ENCODE data around the gene FCAR. TPM values are rescaled to one million over a fixed set of nuclear protein-coding genes. Genes with fewer than 3 reads are reported as not detected.
"Not testable (repeated sequence)": the region's sequence is repeated elsewhere in the genome, so short reads cannot be mapped to it uniquely, and the experiment has no call there.

Gene FCAR
- total RNA-seq, 4 donors from 2014 or later, result 0.29 to 6.3 (median 1.4) TPM; not detected in 1

DNA sequence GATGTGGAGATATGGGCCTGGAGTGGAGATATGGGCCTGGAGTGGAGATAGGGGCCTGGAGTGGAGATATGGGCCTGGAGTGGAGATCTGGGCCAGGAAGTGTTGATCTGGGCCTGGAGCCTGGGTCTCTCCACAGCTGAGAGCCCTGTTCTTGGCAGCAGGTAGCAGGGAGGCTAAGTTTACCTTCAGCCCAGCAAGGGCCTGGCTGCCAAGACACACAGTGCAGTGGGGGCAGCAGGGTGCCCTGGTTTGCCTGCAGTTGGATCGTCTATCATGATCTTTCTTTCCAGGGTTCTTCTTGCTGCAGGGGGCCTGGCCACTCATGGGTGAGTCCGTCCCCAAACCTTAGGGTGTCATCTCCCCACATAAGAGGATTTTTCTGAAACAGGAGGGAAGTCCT is 23.1 kb upstream of the FCAR start:
- no peaks in the 10 kb centered on the region for H3K9me3 ChIP-seq
- H3K36me3 ChIP-seq, result no peaks in the 10 kb centered on the region
- intact Hi-C loops (cut with DNase I), result no loop called here
- peaks cover 0 to 21% (median 0%) of the 10 kb centered on the region in 4 donors for H3K27me3 ChIP-seq
- H3K4me3 ChIP-seq, result no peak overlapping the region
- no peaks in the 10 kb centered on the region for H3K4me1 ChIP-seq
- no peak for TF ChIP-seq POLR2A (IDR thresholded peaks at IDR 0.05; ENCODE audit: low read depth)
- TF ChIP-seq EP300 (IDR thresholded peaks at IDR 0.05), result no peak
- TF ChIP-seq, protein P1, sequence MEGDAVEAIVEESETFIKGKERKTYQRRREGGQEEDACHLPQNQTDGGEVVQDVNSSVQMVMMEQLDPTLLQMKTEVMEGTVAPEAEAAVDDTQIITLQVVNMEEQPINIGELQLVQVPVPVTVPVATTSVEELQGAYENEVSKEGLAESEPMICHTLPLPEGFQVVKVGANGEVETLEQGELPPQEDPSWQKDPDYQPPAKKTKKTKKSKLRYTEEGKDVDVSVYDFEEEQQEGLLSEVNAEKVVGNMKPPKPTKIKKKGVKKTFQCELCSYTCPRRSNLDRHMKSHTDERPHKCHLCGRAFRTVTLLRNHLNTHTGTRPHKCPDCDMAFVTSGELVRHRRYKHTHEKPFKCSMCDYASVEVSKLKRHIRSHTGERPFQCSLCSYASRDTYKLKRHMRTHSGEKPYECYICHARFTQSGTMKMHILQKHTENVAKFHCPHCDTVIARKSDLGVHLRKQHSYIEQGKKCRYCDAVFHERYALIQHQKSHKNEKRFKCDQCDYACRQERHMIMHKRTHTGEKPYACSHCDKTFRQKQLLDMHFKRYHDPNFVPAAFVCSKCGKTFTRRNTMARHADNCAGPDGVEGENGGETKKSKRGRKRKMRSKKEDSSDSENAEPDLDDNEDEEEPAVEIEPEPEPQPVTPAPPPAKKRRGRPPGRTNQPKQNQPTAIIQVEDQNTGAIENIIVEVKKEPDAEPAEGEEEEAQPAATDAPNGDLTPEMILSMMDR (IDR thresholded peaks at IDR 0.05), result no peak
- TF ChIP-seq POLR2AphosphoS5 (IDR thresholded peaks at IDR 0.05), result no peak
- 88% methylated on average over 1 of the region's 2 CpGs for WGBS
- no peak for DNase-seq (ENCODE audit: extremely low spot score)
- H3K27ac ChIP-seq (replicated peaks in 1 of 4), result no peak overlapping the region

DNA sequence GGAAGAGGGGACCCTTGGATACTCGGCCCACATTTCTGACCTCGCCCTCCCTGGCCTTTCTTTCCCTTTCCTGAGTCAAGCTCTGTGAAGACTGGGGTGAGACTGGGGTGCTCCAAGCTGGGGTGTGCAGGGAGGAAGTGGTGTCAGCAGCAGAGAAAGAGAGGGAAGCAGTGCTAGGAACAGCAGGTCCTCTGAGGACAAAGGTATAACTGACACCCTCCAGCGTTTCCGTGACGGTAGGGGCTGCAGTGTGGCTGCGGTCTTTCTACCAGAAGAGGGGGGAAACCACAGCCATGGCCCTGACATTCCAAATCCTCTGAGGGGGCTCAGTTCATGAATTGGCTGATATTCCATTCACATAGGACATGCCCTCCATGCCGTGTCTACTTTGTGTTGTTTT is 22.7 kb upstream of the FCAR start:
- Histone ChIP-seq H3K36me3 (no peaks in the 10 kb centered on the region), H3K27me3 (peaks cover 0 to 21% (median 0%) of the 10 kb centered on the region in 4 donors), H3K9me3 (no peaks in the 10 kb centered on the region), H3K27ac (replicated peaks in 1 of 4) (no peak overlapping the region), H3K4me1 (no peaks in the 10 kb centered on the region), H3K4me3 (no peak overlapping the region)
- intact Hi-C loops (cut with DNase I), result no loop called here
- no peak for TF ChIP-seq POLR2AphosphoS5 (IDR thresholded peaks at IDR 0.05)
- no peak for TF ChIP-seq EP300 (IDR thresholded peaks at IDR 0.05)
- TF ChIP-seq, protein P1 (IDR thresholded peaks at IDR 0.05), result no peak
- no peak for TF ChIP-seq POLR2A (IDR thresholded peaks at IDR 0.05; ENCODE audit: low read depth)
- WGBS, result 75% methylated on average over 7 of the region's 7 CpGs
- DNase-seq (ENCODE audit: extremely low spot score), result no peak

DNA sequence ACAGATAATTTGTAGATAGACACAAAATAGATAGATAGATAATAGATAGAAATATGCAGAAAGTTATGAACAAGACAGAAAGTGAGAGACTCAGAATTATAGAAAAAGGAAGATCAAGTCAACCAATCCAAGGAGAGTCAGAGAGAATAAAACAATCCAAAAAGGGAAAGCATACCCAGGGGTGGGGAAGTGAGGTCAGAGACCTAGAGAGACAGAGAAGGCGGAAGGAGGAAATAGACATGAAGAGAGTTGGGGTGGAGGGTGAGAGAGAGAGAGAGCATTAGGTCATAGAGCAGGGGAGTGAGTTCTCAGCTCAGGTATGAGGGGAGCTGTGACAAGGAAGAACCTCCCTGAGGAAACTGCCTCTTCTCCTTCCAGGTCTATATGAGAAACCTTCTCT is 18.8 kb upstream of the FCAR start:
- H3K4me1 ChIP-seq; H3K27ac ChIP-seq (replicated peaks in 1 of 4); DNase-seq (ENCODE audit: extremely low spot score); intact Hi-C loops (cut with DNase I); H3K9me3 ChIP-seq; H3K4me3 ChIP-seq; H3K36me3 ChIP-seq: not testable (repeated sequence)
- 52% methylated on average over 1 of the region's 1 CpG for WGBS
- peaks cover 0 to 21% (median 0%) of the 10 kb centered on the region in 4 donors for H3K27me3 ChIP-seq

DNA sequence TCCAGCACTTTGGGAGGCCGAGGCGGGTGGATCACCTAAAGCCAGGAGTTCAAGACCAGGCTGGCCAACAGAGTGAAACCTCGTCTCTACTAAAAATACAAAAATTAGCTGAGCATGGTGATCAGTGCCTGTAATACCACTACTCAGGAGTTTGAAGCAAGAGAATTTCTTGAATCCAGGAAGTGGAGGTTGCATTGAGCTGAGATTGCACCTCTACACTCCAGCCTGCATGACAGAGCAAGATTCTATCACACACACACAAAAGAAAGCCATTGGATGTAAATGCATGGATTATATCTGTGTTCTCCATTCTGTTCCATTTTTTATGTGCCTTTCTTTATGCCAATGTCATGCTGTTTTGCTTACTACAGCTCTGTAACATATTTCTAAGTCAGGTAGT is 15.6 kb upstream of the FCAR start:
- intact Hi-C loops (cut with DNase I); H3K27me3 ChIP-seq; H3K4me3 ChIP-seq; H3K27ac ChIP-seq (replicated peaks in 1 of 4); H3K9me3 ChIP-seq; H3K36me3 ChIP-seq; H3K4me1 ChIP-seq; DNase-seq (ENCODE audit: extremely low spot score): not testable (repeated sequence)
- 83% methylated on average over 3 of the region's 3 CpGs for WGBS

DNA sequence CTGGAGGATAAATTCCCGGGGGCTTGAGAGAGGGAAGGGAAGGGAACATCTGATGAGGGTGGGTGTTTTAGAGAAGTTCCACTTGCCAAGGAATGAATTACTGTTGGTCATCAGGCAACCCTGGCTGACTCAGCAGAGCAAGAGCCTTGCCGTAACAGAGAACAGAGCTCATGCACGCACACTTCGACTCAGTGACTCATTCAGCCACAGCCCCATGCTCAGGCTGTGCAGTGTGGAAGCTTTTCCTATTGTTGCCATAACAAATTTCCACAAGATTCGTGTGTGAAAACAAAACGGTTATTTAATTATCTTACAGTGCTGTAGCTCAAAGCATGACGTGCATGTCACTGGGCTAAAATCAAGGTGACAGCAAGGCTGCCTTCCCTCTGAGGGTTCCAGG is 14.6 kb upstream of the FCAR start:
- H3K4me3 ChIP-seq; DNase-seq (ENCODE audit: extremely low spot score); intact Hi-C loops (cut with DNase I); H3K9me3 ChIP-seq; H3K36me3 ChIP-seq; H3K4me1 ChIP-seq; H3K27me3 ChIP-seq; H3K27ac ChIP-seq (replicated peaks in 1 of 4): not testable (repeated sequence)
- WGBS, result 65% methylated on average over 7 of the region's 7 CpGs

DNA sequence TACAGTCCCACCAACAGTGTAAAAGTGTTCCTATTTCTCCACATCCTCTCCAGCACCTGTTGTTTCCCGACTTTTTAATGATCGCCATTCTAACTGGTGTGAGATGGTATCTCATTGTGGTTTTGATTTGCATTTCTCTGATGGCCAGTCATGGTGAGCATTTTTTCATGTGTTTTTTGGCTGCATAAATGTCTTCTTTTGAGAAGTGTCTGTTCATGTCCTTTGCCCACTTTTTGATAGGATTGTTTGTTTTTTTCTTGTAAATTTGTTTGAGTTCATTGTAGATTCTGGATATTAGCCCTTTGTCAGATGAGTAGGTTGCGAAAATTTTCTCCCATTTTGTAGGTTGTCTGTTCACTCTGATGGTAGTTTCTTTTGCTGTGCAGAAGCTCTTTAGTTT is 10.6 kb upstream of the FCAR start:
- peaks cover 0 to 15% (median 0%) of the 10 kb centered on the region in 4 donors for H3K27me3 ChIP-seq
- H3K4me1 ChIP-seq; H3K36me3 ChIP-seq; H3K27ac ChIP-seq (replicated peaks in 1 of 4); DNase-seq (ENCODE audit: extremely low spot score); H3K9me3 ChIP-seq; intact Hi-C loops (cut with DNase I); H3K4me3 ChIP-seq: not testable (repeated sequence)
- 100% methylated on average over 2 of the region's 3 CpGs for WGBS

DNA sequence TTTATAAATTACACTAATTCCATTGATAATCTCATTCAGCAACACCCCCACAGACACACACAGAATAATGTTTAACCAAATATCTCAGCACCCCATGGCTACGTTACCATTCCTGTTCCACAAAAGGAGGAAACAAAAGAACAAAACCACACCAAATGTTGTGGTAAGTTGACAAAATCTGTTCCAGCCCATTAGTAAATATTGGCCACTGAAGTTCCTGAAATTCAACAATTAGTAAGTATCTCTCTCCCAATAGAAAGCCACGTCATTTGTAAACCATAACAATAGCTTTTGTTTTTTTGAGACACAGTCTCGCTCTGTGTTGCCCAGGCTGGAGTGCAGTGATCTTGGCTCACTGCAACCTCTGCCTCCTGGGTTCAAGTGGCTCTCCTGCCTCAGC is 2.3 kb upstream of the FCAR start:
- DNase-seq (ENCODE audit: extremely low spot score), result no peak
- intact Hi-C loops (cut with DNase I), result no loop called here
- WGBS, result 70% methylated on average over 3 of the region's 3 CpGs
- Histone ChIP-seq H3K36me3 (no peaks in the 10 kb centered on the region), H3K4me1 (no peaks in the 10 kb centered on the region), H3K4me3 (no peak overlapping the region), H3K9me3 (no peaks in the 10 kb centered on the region), H3K27me3 (peaks cover 0 to 6% (median 0%) of the 10 kb centered on the region in 4 donors), H3K27ac (replicated peaks in 1 of 4) (no peak overlapping the region)
- TF ChIP-seq POLR2A (IDR thresholded peaks at IDR 0.05; ENCODE audit: low read depth), result no peak
- TF ChIP-seq EP300 (IDR thresholded peaks at IDR 0.05), result no peak
- no peak for TF ChIP-seq POLR2AphosphoS5 (IDR thresholded peaks at IDR 0.05)
- TF ChIP-seq, protein P1 (IDR thresholded peaks at IDR 0.05), result no peak
